Spinal cord (tissue), 10 donors: ENCODE measurements around the gene SDR9C7. TPM values are rescaled to one million over a fixed set of nuclear protein-coding genes. Genes with fewer than 3 reads are reported as not detected.
"Not testable (repeated sequence)": the region's sequence is repeated elsewhere in the genome, so short reads cannot be mapped to it uniquely, and the experiment has no call there.

ENCODE experiments used
- DNase-seq, 6 donors: peaks; one replicate each; pipeline versions ENCODE4 v3.0.0 to v3.0.0-alpha.2; 2013 to 2015; ENCODE audit warnings: low spot score in 6 of 6, low read depth in 4 of 6
- H3K27ac ChIP-seq: one replicate; pipeline ENCODE4 v1.5.1; 2013; ENCODE audit warnings: low read depth, low read length, control low read depth
- H3K27me3 ChIP-seq: one replicate; pipeline ENCODE4 v1.6.1; 2013; ENCODE audit warnings: low read length; ENCODE audit not compliant: control insufficient read depth, insufficient read depth
- H3K36me3 ChIP-seq: one replicate; pipeline ENCODE4 v1.6.1; 2013; ENCODE audit warnings: low read length; ENCODE audit not compliant: control insufficient read depth, insufficient read depth
- H3K4me1 ChIP-seq: one replicate; pipeline ENCODE4 v1.6.1; 2013; ENCODE audit warnings: low read length; ENCODE audit not compliant: control insufficient read depth, insufficient read depth
- H3K4me3 ChIP-seq: one replicate; pipeline ENCODE4 v1.5.1; 2013; ENCODE audit warnings: low read depth, low read length, control low read depth
- H3K9me3 ChIP-seq: one replicate; pipeline ENCODE4 v1.6.1; 2013; ENCODE audit warnings: low read length; ENCODE audit not compliant: control insufficient read depth, insufficient read depth
- WGBS: methylation state at CpG from one replicate; pipeline ENCODE4 v1.1.5; 2013; ENCODE audit warnings: missing lambda C conversion rate; ENCODE audit not compliant: insufficient coverage; 5-methylcytosine and 5-hydroxymethylcytosine counted together
- polyA plus RNA-seq, 2 donors: library from polyadenylated mRNA; unstranded; fragments of 120-200 nt; gene quantifications; one replicate each; pipeline ENCODE4 v1.2.1, GENCODE V29; 2013; ENCODE audit not compliant: insufficient read length in 2 of 2
- total RNA-seq, 2 donors: library from RNA; depleted of rRNA in 1 of 2; stranded (reverse); fragments of 120-200 nt in 1 of 2; fragments of >200 nt in 1 of 2; gene quantifications; one replicate each; pipeline versions ENCODE4 v1.2.3 to v1.2.4, GENCODE V29; 2013 to 2014
- donor health status: healthy.

Gene SDR9C7
- total and polyA plus RNA-seq, 4 donors, result 0.20 to 0.27 TPM; not detected in 2

DNA sequence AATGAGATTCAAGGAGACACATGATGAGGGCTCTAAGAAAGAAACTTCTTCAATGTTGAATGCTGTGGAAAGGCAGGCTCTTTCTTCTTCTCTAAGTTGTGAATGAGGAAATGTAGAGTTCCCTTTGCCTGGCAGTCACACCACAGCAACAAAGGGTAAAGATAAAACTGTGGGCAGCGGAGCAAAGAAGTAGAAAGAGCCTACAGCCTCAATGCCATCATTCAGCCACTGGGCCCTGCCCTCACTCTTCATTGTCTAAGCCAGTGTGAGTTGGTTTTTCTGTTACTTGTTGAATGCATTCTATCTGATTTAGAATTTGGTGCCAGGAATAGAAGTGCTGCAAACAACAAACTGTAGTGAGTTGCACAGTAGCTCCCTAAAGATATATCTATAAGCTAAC, 12.2 kb downstream of the SDR9C7 start:
- Histone ChIP-seq H3K36me3 (no peaks in the 10 kb centered on the region), H3K27ac (no peak overlapping the region), H3K27me3 (no peaks in the 10 kb centered on the region), H3K4me1 (no peaks in the 10 kb centered on the region), H3K9me3 (no peaks in the 10 kb centered on the region), H3K4me3 (no peak overlapping the region)
- DNase-seq, result peak in 1 of 6 donors; percentile 23
- no CpG with 5 or more reads among the region's 1 CpG for WGBS

DNA sequence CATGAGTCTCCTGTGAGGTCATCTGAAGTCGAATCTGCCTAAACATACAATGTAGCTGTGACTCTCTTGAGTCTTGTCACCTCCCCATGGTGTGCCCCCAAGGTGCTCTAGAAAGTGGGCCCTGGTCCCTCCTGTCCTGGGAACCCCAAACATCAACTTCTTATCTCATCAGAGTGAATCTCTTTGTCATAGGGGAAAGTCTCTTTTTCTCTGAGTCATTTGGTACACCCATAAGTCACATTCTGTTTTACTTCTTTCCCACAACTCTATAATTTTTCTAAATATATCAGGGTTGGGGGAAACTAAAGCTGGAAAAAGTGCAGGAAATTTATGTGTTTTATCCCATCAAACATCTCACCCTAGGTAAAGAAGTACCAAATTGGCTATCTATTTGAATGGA, 12.9 kb downstream of the SDR9C7 start:
- Histone ChIP-seq H3K27ac (no peak overlapping the region), H3K4me1 (no peaks in the 10 kb centered on the region), H3K27me3 (no peaks in the 10 kb centered on the region), H3K9me3 (no peaks in the 10 kb centered on the region), H3K4me3 (no peak overlapping the region), H3K36me3 (no peaks in the 10 kb centered on the region)
- no peak for DNase-seq
- 100% methylated on average over 1 of the region's 1 CpG for WGBS

DNA sequence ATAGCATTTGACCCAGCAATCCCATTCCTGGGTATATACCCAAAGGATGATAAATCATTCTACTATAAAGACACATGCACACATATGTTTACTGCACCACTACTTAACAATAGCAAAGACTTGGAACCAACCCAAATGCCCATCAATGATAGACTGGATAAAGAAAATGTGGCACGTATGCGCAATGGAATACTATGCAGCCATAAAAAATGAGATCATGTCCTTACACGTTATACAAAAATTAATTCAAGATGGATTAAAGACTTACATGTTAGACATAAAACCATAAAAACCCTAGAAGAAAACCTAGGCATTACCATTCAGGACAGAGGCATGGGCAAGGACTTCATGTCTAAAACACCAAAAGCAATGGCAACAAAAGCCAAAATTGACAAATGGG, 16.1 kb downstream of the SDR9C7 start:
- H3K4me1 ChIP-seq, H3K36me3 ChIP-seq, DNase-seq, H3K27ac ChIP-seq, H3K4me3 ChIP-seq, H3K9me3 ChIP-seq, H3K27me3 ChIP-seq: not testable (repeated sequence)
- no CpG with 5 or more reads among the region's 3 CpGs for WGBS

DNA sequence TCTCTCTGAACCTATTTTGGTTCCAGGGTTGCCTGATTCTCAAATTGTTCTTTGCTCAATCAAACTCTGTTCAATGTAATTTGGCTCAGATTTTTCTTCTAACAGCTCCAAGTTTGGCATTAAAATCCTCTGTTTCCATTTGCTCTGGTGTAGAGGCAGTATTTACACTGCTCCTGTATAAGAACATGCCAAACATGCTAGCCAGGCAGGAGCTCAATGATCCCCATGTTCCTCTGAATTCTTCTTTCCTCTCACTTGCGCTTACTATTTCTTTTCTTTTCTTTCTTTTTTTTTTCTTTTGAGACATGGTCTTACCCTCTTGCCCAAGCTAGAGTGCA, 17.2 kb downstream of the SDR9C7 start:
- Histone ChIP-seq H3K4me1 (no peaks in the 10 kb centered on the region), H3K9me3 (no peaks in the 10 kb centered on the region), H3K36me3 (no peaks in the 10 kb centered on the region), H3K4me3 (no peak overlapping the region), H3K27me3 (no peaks in the 10 kb centered on the region), H3K27ac (no peak overlapping the region)
- 75% methylated on average over 1 of the region's 1 CpG for WGBS
- no peak for DNase-seq

DNA sequence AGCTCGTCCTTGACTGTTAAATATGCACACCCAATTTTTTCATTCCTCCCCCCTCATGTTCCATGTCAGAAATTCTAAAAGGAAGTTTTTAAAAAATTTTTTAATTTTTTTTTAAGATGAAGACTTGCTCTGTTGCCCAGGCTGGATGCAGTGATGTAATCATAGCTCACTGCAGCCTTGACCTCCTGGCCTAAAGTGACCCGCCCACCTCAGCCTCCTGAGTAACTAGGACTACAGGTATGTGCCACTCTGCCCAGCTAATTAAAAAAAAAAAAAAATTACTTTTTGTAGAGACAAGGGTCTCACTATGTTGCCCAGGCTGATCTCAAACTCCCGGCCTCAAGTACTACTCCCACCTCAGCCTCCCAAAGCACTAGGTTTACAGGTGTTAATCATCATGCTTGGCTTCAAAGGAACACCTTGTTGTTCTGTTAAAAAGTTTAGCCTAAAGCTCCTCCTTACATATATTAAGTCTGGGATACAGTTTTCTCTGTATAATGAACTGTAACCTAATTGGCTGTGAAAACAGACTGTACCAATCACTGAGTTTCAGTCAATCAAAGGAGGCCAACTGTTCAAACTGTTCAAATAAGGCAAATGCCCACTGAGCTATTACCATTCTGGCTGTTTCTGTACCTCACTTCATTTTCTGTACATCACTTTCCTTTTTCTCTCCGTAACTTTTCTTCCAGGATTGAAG, 17.8 kb downstream of the SDR9C7 start:
- Histone ChIP-seq H3K27me3 (no peaks in the 10 kb centered on the region), H3K9me3 (no peaks in the 10 kb centered on the region), H3K4me1 (no peaks in the 10 kb centered on the region), H3K27ac (no peak overlapping the region), H3K36me3 (no peaks in the 10 kb centered on the region), H3K4me3 (no peak overlapping the region)
- WGBS, result 84% methylated on average over 3 of the region's 4 CpGs
- DNase-seq, result no peak

DNA sequence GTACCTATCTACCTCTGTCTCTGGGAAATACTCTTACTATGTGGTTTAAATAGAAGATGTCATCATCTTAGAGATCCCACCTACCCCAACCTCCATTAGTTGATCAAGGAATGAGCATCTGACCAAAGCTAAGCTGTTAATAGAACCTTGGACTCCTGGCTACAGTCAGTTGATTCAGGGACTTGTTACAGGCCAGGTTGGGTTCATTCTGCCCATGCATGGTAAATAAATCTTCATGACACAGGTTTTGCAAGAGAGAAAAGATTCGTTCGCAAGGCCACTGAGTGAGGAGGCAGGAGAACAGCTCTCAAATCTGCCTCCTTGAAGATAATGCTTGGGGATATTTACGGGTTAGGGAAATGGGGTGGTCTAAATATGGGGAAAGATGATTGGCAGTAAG, 19.5 kb downstream of the SDR9C7 start:
- Histone ChIP-seq H3K9me3 (no peaks in the 10 kb centered on the region), H3K36me3 (no peaks in the 10 kb centered on the region), H3K27me3 (no peaks in the 10 kb centered on the region), H3K27ac (no peak overlapping the region), H3K4me3 (no peak overlapping the region), H3K4me1 (no peaks in the 10 kb centered on the region)
- DNase-seq, result no peak
- WGBS, result 77% methylated on average over 3 of the region's 3 CpGs

DNA sequence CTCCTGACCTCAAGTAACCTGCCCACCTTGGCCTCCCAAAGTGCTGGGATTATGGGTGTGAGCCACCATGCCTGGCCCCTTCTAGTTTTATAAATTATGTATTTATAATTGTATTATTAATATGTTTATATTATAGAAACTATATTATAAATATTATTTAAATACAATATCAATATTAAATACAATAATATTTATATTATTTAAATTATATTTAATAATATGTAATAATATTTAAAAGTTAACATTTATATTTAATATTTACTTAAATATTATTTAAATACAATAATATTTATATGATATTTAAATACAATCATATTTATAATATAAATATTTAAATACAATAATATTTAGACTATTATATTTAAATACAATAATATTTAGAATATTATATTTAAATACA, 20.0 kb downstream of the SDR9C7 start:
- peaks cover 1% of the 10 kb centered on the region for H3K9me3 ChIP-seq
- no peaks in the 10 kb centered on the region for H3K4me1 ChIP-seq
- no peak for DNase-seq
- no peak overlapping the region for H3K27ac ChIP-seq
- no peaks in the 10 kb centered on the region for H3K27me3 ChIP-seq
- no peaks in the 10 kb centered on the region for H3K36me3 ChIP-seq
- H3K4me3 ChIP-seq, result no peak overlapping the region

DNA sequence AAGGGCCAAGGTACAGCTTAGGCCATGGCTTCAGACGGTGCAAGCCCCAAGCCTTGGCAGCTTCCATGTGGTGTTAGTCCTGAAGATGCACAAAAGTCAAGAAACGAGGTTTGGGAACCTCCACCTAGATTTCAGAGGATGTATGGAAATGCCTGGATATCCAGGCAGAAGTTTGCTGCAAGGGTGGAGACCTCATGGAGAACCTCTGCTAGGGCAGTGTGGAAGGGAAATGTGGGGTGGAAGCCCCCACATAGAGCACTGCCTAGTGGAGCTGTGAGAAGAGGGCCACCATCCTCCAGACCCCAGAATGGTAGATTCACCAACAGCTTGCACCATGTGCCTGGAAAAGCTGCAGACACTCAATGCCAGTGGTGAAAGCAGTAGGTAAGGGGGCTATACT, 24.8 kb downstream of the SDR9C7 start:
- H3K27ac ChIP-seq, result not testable (repeated sequence)

DNA sequence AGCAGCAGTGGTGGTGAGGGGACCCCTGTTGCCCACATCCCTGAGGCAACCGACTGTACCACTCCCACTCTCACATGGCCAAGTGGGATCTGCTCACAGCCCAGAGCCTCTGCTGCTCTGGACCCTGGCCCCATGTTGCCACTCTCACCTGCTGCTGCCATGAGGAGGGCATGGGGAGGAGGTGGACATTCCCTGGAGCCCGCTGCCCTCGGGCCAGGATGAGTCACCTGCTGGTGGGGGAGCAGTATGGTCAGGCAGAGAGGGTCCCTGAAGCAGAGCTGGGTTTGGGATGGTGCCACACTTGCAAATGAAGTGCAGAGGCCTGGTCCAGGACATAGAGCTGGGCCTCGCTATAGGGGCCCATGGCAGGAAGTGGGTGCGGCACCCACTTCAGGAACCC, 26.1 kb downstream of the SDR9C7 start:
- H3K9me3 ChIP-seq, result peaks cover 6% of the 10 kb centered on the region
- H3K4me1 ChIP-seq, result no peaks in the 10 kb centered on the region
- 68% methylated on average over 5 of the region's 5 CpGs for WGBS
- H3K36me3 ChIP-seq, result no peaks in the 10 kb centered on the region
- no peak overlapping the region for H3K4me3 ChIP-seq
- no peak for DNase-seq
- H3K27ac ChIP-seq, result no peak overlapping the region
- no peaks in the 10 kb centered on the region for H3K27me3 ChIP-seq

More for the DNA sequence above, 24.8 kb downstream of the SDR9C7 start:
- H3K27me3 ChIP-seq, H3K9me3 ChIP-seq, H3K36me3 ChIP-seq, H3K4me3 ChIP-seq, DNase-seq, H3K4me1 ChIP-seq: not testable (repeated sequence)
- WGBS, result 44% methylated on average over 2 of the region's 2 CpGs

DNA sequence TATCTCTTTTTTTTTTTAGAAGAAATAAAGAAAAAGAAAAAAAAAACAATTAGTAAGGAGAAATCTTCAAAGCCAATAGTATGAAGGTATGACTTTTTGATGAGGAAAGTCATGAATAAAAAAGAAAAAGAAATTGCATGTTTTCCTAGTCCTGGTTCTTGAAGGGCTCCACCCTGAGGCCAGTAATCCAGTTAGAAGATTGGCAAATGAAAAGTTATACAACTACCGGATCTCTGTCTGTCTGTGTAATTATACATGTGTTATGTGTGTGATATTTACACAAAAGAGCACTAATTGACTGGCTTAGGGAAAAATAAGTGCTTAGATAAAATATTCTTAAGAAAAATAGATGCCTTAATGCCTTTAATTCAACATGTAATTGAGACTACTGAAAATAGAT, 28.4 kb downstream of the SDR9C7 start:
- no peak overlapping the region for H3K27ac ChIP-seq
- WGBS, result no CpG with 5 or more reads among the region's 1 CpG
- no peak overlapping the region for H3K4me3 ChIP-seq
- H3K4me1 ChIP-seq, result no peaks in the 10 kb centered on the region
- no peaks in the 10 kb centered on the region for H3K27me3 ChIP-seq
- DNase-seq, result no peak
- peaks cover 11% of the 10 kb centered on the region for H3K9me3 ChIP-seq
- H3K36me3 ChIP-seq, result no peaks in the 10 kb centered on the region
